Upper lobe of right lung (tissue), 1 donor: Measurements from ENCODE around the gene BBC3. TPM values are rescaled to one million over a fixed set of nuclear protein-coding genes. Genes with fewer than 3 reads are reported as not detected.

ENCODE experiments used
- ATAC-seq: fragments of 200-7000 bp; cut with Tn5 transposase; one replicate; pipeline ENCODE4 v1.9.1; 2020; ENCODE audit warnings: mild to moderate bottlenecking, moderate library complexity
- DNase-seq: peaks from one replicate; pipeline ENCODE4 v3.0.0-alpha.2; 2020
- H3K27ac ChIP-seq: fragments of 200-600 bp; one replicate; pipeline ENCODE4 v1.8.0; 2022
- H3K27me3 ChIP-seq: fragments of 200-600 bp; one replicate; pipeline ENCODE4 v1.8.0; 2022; ENCODE audit warnings: mild to moderate bottlenecking
- H3K36me3 ChIP-seq: fragments of 200-600 bp; one replicate; pipeline ENCODE4 v1.8.0; 2022
- H3K4me1 ChIP-seq: fragments of 200-600 bp; one replicate; pipeline ENCODE4 v1.8.0; 2022
- H3K4me3 ChIP-seq: fragments of 200-600 bp; one replicate; pipeline ENCODE4 v1.8.0; 2022; ENCODE audit warnings: mild to moderate bottlenecking
- H3K9me3 ChIP-seq: fragments of 200-600 bp; one replicate; pipeline ENCODE4 v1.8.0; 2022
- intact Hi-C: fragments of 100-400 bp; cut with DNase I; formaldehyde crosslinking; loops from one replicate; pipeline ENCODE4 v1.11.0; 2022
- microRNA-seq: library from miRNA; unstranded; fragments of <30 nt; microRNA quantifications from one replicate; pipeline ENCODE4 v1.2.0, GENCODE V29; 2020; ENCODE audit warnings: borderline microRNAs expressed
- total RNA-seq: library from RNA; stranded (reverse); fragmentation: NEBNext Ultra II Directional; extraction: Animal tissue kit (Norgen Biotek cat#: 25700); gene quantifications from one replicate; pipeline ENCODE4 v1.2.1, GENCODE V29; 2021
- TF ChIP-seq, protein P1 (sequence below): fragments of 200-600 bp; IDR thresholded peaks from one replicate; pipeline ENCODE4 v1.8.0; 2022; ENCODE audit warnings: antibody characterized with exemption
- donor health status: DM: no; HTN: yes; CAD: no; lungs with severe emphysema.

The BBC3 gene
- total RNA-seq, 1 donor from 2014 or later: 20.1 TPM

DNA sequence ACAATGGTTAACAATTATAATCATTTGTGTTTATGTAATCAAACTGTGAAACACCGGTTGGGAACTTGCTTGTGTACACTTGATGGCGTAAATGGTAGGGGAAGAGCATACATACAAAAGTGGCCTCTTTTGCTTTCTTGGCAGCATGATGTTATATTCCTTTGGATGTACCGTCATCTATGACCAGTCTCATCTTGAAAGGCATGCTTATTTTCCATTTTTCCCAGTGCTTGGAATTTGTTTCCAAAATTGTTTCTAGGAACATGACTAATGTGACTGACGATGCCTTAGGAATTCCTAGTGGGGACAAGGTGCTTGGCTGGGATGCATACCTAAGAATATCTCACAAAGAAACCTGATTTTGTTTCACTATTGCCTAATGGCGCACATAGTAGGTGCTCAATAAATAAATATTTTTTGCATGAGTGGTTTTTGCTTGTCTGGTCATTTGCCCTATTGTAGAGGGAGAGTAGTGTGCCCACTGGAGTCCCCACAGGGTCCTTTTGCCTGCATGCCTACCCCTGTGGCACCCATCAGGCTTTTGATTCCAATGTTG, 54.9 kb downstream of the BBC3 start:
- H3K36me3 ChIP-seq: peaks cover 27% of the 10 kb centered on the region
- intact Hi-C loops: no loop called here
- no peak for ATAC-seq

DNA sequence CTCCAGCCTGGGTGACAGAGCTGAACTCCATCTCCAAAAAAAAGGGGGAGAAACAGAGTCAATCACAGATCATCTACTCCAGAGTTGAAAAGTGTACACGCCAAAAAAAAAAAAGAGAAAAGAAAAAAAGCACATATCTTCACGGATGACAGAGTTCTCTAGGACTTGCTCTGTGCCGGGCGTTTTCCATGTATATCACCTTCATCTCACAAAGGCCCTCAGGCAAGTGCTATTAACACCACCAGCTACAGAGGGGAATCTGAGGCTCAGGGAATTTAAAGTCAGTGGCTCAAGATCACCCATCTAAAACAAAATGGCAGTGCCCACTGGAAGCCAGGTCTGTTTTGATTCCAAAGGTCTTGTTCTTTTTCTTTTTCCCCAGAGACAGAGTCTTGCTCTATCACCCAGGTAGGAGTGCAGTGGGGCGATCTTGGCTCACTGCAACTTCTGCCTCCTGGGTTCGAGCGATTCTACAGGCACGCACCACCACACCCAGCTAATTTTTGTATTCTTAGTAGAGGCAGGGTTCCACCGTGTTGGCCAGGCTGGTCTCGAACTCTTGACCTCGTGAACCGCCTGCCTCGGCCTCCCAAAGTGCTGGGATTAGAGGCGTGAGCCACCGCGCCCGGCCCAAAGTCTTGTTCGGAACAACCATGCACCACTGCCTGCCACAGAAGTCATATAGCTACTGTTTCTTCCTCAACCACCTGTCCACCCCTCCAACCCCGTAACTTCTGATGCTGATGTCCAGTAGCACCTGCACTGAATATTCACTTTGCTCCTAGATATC, 58.1 kb downstream of the BBC3 start:
- peaks cover 41% of the 10 kb centered on the region for H3K36me3 ChIP-seq
- intact Hi-C loops: no loop called here

More for the DNA sequence above, 54.9 kb downstream of the BBC3 start:
- TF ChIP-seq, protein P1, sequence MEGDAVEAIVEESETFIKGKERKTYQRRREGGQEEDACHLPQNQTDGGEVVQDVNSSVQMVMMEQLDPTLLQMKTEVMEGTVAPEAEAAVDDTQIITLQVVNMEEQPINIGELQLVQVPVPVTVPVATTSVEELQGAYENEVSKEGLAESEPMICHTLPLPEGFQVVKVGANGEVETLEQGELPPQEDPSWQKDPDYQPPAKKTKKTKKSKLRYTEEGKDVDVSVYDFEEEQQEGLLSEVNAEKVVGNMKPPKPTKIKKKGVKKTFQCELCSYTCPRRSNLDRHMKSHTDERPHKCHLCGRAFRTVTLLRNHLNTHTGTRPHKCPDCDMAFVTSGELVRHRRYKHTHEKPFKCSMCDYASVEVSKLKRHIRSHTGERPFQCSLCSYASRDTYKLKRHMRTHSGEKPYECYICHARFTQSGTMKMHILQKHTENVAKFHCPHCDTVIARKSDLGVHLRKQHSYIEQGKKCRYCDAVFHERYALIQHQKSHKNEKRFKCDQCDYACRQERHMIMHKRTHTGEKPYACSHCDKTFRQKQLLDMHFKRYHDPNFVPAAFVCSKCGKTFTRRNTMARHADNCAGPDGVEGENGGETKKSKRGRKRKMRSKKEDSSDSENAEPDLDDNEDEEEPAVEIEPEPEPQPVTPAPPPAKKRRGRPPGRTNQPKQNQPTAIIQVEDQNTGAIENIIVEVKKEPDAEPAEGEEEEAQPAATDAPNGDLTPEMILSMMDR: no peak
- Histone ChIP-seq H3K4me3 (no peak overlapping the region), H3K4me1 (peaks cover 21% of the 10 kb centered on the region), H3K27me3 (no peaks in the 10 kb centered on the region), H3K9me3 (no peaks in the 10 kb centered on the region), H3K27ac (no peak overlapping the region)
- DNase-seq: no peak

More for the DNA sequence above, 58.1 kb downstream of the BBC3 start:
- Histone ChIP-seq H3K27ac (no peak overlapping the region), H3K4me1 (peaks cover 21% of the 10 kb centered on the region), H3K27me3 (no peaks in the 10 kb centered on the region), H3K9me3 (no peaks in the 10 kb centered on the region), H3K4me3 (no peak overlapping the region)
- ATAC-seq: no peak
- TF ChIP-seq, protein P1: no peak
- no peak for DNase-seq

Small RNA genes within 50 kb of the gene (microRNA-seq; reads per million reads assigned to microRNA genes)
- gene MIR3190: not detected
- not detected for gene MIR3191

Other genes with a start within 250 kb of the BBC3 start
- gene NPAS1, start 211.4 kb downstream of the BBC3 start, total RNA-seq: 1.3 TPM
- gene TMEM160, start 182.6 kb downstream of the BBC3 start, total RNA-seq: 28.0 TPM
- gene ZC3H4, start 117.4 kb downstream of the BBC3 start, total RNA-seq: 47.5 TPM
- gene SAE1, start 100.4 kb downstream of the BBC3 start, total RNA-seq: 57.6 TPM
- gene CCDC9, start 25.3 kb upstream of the BBC3 start, total RNA-seq: 36.1 TPM
- 18.2 TPM for gene INAFM1, start 43.7 kb upstream of the BBC3 start, total RNA-seq
- 58.9 TPM for gene C5AR1, start 78.7 kb upstream of the BBC3 start, total RNA-seq
- gene C5AR2, start 101.0 kb upstream of the BBC3 start, total RNA-seq: 3.5 TPM
- gene DHX34, start 118.1 kb upstream of the BBC3 start, total RNA-seq: 15.8 TPM
- gene MEIS3, start 188.3 kb upstream of the BBC3 start, total RNA-seq: 4.3 TPM
- 0.23 TPM for gene SLC8A2, start 240.7 kb upstream of the BBC3 start, total RNA-seq